Measurements from ENCODE around the gene EIF2D.

- TF ChIP-seq CTCF (IDR thresholded peaks at IDR 0.05): no peak
- TF ChIP-seq POLR2A (IDR thresholded peaks at IDR 0.05; ENCODE audit: low read depth): no peak
- no peak for TF ChIP-seq POLR2AphosphoS5 (IDR thresholded peaks at IDR 0.05)
Measured at GRCh38 chr1:206580438-206581113, 31.7 kb downstream of the EIF2D start.
